ENCODE results near the gene CARD11.

DNA sequence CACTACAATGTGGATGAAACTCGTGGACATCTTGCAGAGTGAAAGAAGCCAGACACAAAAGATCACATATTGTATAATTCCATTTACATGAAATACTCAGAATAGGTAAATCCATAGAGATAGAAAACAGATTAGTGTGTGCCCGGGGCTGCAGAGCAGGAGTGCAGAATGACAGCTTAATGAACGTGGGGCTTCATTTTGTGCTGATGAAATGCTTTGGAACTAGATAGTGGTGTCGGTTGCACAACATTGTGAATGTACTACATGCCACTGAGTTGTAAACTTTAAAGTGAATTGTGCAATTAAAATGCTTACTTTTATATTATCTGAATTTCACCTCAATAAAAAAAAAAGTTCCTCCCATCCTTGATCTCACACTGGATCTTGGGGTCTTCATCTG, 31.8 kb upstream of the CARD11 start:
- no peak for TF ChIP-seq TAF1 (IDR thresholded peaks at IDR 0.05; ENCODE audit: borderline replicate concordance, insufficient read depth, low read length)
- TF ChIP-seq POLR2AphosphoS5 (IDR thresholded peaks at IDR 0.05; ENCODE audit: low read depth, low read length), result no peak
- TF ChIP-seq REST (IDR thresholded peaks at IDR 0.05; ENCODE audit: insufficient read depth in 1 of 2, low read depth in 2 of 2, low read length in 2 of 2), result no peak
- TF ChIP-seq SIN3A (IDR thresholded peaks at IDR 0.05; ENCODE audit: borderline replicate concordance, insufficient read depth, low read length), result no peak

All from PFSK-1 (cell line).